Activated B cell treated with CpG ODN at 0.5 μM for 24 hours (primary cell): ENCODE data around the gene DEPDC5. TPM values are rescaled to one million over a fixed set of nuclear protein-coding genes. Genes with fewer than 3 reads are reported as not detected.
"Not testable (repeated sequence)": the region's sequence is repeated elsewhere in the genome, so short reads cannot be mapped to it uniquely, and the experiment has no call there.

Source experiments
- ATAC-seq: fragments of 200-7000 bp; cut with Tn5 transposase; one replicate; pipeline ENCODE4 v1.10.0; 2021; ENCODE audit warnings: low read depth, mild to moderate bottlenecking, moderate library complexity
- CTCF ChIA-PET: fragments of 350-600 bp; sonication (Branson Sonifier 250); formaldehyde crosslinking; loops from one replicate; lab custom pipeline; 2021; ENCODE audit warnings: antibody characterized with exemption; lab: Charles Lee
- POLR2A ChIA-PET: fragments of 350-600 bp; sonication (Branson Sonifier 250); formaldehyde crosslinking; loops from one replicate; lab custom pipeline; 2021; ENCODE audit warnings: antibody characterized with exemption; lab: Charles Lee
- DNase-seq: peaks from one replicate; pipeline ENCODE4 v3.0.0; 2022
- H3K27ac Mint-ChIP-seq: one replicate; pipeline ENCODE4 v1.8.0; 2020; ENCODE audit warnings: mixed read lengths
- H3K27me3 Mint-ChIP-seq: one replicate; pipeline ENCODE4 v1.8.0; 2021; ENCODE audit warnings: mixed read lengths
- H3K36me3 Mint-ChIP-seq: one replicate; pipeline ENCODE4 v1.8.0; 2021; ENCODE audit warnings: low read depth, mixed read lengths
- H3K4me1 Mint-ChIP-seq: one replicate; pipeline ENCODE4 v1.8.0; 2021; ENCODE audit warnings: mixed read lengths
- H3K4me3 Mint-ChIP-seq: one replicate; pipeline ENCODE4 v1.8.0; 2020; ENCODE audit warnings: mild to moderate bottlenecking, mixed read lengths
- H3K9me3 Mint-ChIP-seq: one replicate; pipeline ENCODE4 v1.8.0; 2020; ENCODE audit warnings: mixed read lengths
- CTCF ChIP-seq: fragments of 200-600 bp; IDR thresholded peaks from one replicate; pipeline ENCODE4 v1.8.0; 2022; ENCODE audit warnings: antibody characterized with exemption, mild to moderate bottlenecking
- intact Hi-C: fragments of 100-400 bp; cut with micrococcal nuclease; formaldehyde crosslinking; loops from one replicate; pipeline ENCODE4 v1.15.1; 2024
- total RNA-seq: library from RNA; stranded (reverse); gene quantifications from 2 replicates; pipeline ENCODE4 v1.2.3, GENCODE V29; 2022

Gene DEPDC5
- total RNA-seq, 1 donor from 2014 or later: 79.1 TPM

DNA sequence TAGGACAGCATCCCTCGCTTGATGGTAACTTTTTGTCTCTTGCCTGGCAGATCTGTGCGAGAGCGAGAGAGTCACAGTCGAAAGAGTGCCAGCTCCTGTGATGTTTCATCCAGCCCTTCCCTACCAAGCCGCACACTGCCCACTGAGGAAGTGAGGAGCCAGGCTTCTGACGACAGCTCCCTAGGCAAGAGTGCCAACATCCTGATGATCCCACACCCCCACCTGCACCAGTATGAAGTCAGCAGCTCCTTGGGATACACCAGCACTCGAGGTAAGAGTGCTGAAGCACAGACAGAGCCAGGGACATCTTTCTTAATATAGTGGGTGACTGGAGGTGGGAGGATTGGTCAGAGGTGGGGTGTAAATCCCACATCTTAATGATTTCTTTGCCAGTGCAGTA is 61.1 kb downstream of the DEPDC5 start:
- intact Hi-C loops: no loop called here
- TF ChIP-seq CTCF: no peak

GRCh38 chr22:31815383-31815814 is 61.6 kb downstream of the DEPDC5 start:
- H3K4me1 Mint-ChIP-seq, POLR2A ChIA-PET, H3K27ac Mint-ChIP-seq, H3K4me3 Mint-ChIP-seq, CTCF ChIA-PET, intact Hi-C loops, H3K27me3 Mint-ChIP-seq, DNase-seq, H3K9me3 Mint-ChIP-seq, ATAC-seq: not testable (repeated sequence)
- H3K36me3 Mint-ChIP-seq: peaks cover 88% of the 10 kb centered on the region

More for the DNA sequence above, 61.1 kb downstream of the DEPDC5 start:
- POLR2A ChIA-PET: no interaction called here
- no peaks in the 10 kb centered on the region for H3K4me1 Mint-ChIP-seq
- no peaks in the 10 kb centered on the region for H3K9me3 Mint-ChIP-seq
- CTCF ChIA-PET: no interaction called here
- H3K27ac Mint-ChIP-seq: no peak overlapping the region
- DNase-seq (no peak), ATAC-seq (no peak)
- no peaks in the 10 kb centered on the region for H3K27me3 Mint-ChIP-seq
- peaks cover 88% of the 10 kb centered on the region for H3K36me3 Mint-ChIP-seq
- H3K4me3 Mint-ChIP-seq: no peak overlapping the region

DNA sequence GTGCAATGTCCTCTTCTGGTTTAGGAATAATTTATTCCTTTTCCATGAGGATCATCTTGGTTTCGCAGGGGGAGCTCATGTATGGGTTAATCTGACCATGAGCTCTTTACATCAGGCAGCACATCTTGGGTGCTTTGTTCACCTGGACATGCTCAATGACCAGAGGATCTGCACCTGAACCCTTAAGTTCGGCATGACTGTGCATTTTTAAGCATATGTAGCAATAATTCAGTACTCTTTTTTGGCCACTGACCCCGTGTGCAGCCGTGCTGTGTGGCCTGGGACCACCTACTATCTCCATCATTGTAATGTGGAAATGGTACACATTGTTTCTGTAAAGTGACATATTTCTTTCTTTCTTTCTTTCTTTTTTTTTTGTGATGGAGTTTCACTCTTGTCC is 62.9 kb downstream of the DEPDC5 start:
- CTCF ChIA-PET: no interaction called here
- no peaks in the 10 kb centered on the region for H3K9me3 Mint-ChIP-seq

DNA sequence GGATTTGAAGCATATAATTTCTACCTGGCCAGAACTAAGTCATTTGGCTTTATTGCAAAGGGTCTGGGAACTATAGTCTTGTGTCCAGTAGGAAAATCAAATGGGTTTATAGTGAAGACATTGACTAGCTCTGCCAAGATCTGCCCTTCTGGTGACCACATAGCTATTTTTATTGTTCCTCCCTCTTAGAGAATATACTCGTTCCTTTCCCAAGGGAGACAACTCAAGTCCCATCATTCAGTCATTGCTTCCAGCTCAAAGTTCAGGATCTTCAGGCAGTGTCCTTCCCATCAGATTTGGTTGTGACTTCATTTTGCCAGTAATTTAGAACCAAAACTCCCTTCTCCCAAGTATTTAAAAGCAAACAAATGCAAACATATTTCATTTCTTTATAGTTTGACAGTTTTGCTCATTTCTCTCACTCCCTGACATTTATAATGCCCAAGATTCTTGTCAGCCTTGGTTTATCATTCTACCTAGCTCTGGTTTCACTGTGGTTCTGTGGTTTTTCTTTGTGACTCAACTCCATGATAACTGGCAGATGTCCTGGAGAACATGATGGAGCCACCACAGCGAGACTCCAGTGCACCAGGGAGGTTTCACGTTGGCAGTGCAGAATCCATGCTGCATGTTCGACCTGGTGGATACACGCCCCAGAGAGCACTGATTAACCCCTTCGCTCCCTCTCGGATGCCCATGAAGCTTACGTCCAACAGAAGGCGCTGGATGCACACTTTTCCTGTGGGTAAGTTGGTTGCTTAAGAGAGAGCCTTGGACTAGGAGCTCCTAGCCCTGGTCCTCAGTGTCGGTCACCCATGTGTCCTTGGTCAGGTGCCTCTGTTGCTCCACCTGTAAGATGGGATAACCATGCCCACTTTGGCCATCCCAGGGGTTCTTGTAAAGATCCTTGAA is 64.9 kb downstream of the DEPDC5 start:
- no peak overlapping the region for H3K4me3 Mint-ChIP-seq
- intact Hi-C loops: no loop called here
- H3K36me3 Mint-ChIP-seq: peaks cover 95% of the 10 kb centered on the region
- H3K9me3 Mint-ChIP-seq: no peaks in the 10 kb centered on the region
- CTCF ChIA-PET: no interaction called here
- ATAC-seq (no peak), DNase-seq (no peak)
- no peak overlapping the region for H3K27ac Mint-ChIP-seq
- POLR2A ChIA-PET: interaction anchor here (0.5 to 0.7 kb wide), 2 partner anchors 19 to 143 kb away, joined by 3 to 7 read pairs; no protein-coding TSS in a partner anchor
- H3K4me1 Mint-ChIP-seq: no peaks in the 10 kb centered on the region
- TF ChIP-seq CTCF: no peak
- H3K27me3 Mint-ChIP-seq: no peaks in the 10 kb centered on the region

More for the DNA sequence above, 62.9 kb downstream of the DEPDC5 start:
- H3K27ac Mint-ChIP-seq: no peak overlapping the region
- H3K4me1 Mint-ChIP-seq: no peaks in the 10 kb centered on the region
- DNase-seq (no peak), ATAC-seq (no peak)
- no peak overlapping the region for H3K4me3 Mint-ChIP-seq
- peaks cover 88% of the 10 kb centered on the region for H3K36me3 Mint-ChIP-seq
- TF ChIP-seq CTCF: no peak
- intact Hi-C loops: no loop called here
- POLR2A ChIA-PET: no interaction called here
- H3K27me3 Mint-ChIP-seq: no peaks in the 10 kb centered on the region

DNA sequence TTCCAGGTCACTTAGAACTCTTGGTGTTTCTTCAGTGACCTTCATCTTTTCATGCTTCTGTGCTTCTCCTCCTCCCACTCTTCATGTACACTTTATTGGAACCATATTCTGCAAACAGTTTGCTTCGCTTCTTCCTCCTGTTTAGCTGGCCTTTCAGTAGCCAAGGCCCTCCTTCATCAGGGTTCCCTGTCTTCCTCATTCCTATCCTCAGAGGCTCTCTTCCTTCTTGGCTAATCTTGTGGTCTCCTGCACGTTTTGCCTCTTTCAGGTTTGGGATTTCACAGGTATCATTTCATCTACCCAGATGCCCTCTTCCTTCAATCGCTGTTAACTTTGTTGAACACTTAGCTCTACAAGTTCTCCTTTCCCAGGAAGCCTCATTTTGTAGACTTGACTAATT is 66.8 kb downstream of the DEPDC5 start:
- H3K9me3 Mint-ChIP-seq: no peaks in the 10 kb centered on the region
- ATAC-seq (no peak), DNase-seq (no peak)
- POLR2A ChIA-PET: no interaction called here
- H3K4me1 Mint-ChIP-seq: no peaks in the 10 kb centered on the region
- CTCF ChIA-PET: no interaction called here
- no peak overlapping the region for H3K4me3 Mint-ChIP-seq
- TF ChIP-seq CTCF: no peak
- no peak overlapping the region for H3K27ac Mint-ChIP-seq
- H3K27me3 Mint-ChIP-seq: no peaks in the 10 kb centered on the region
- intact Hi-C loops: no loop called here
- H3K36me3 Mint-ChIP-seq: peaks cover 90% of the 10 kb centered on the region
